GM12878 (cell line): ENCODE data around the gene CLEC6A. TPM values are rescaled to one million over a fixed set of nuclear protein-coding genes. Genes with fewer than 3 reads are reported as not detected.

Experiments
- ATAC-seq: fragments of 200-7000 bp; cut with Tn5 transposase; 3 replicates; pipeline ENCODE4 v1.9.1; 2020; ENCODE audit warnings: mild to moderate bottlenecking, moderate library complexity
- BruUV-seq: library from RNA; stranded (reverse); fragments of 400-500 nt; replicated peaks from 2 replicates; lab custom pipeline; 2021; lab: Mats Ljungman, UMichigan
- CTCF ChIA-PET: fragments of 300-600 bp; sonication (Branson Sonifier 250); formaldehyde crosslinking; extraction: SDS; loops from one replicate; lab custom pipeline; 2021; ENCODE audit warnings: inconsistent platforms; lab: Yijun Ruan, JAX
- POLR2A ChIA-PET: fragments of 350-600 bp; formaldehyde crosslinking; extraction: SDS; loops from one replicate; lab custom pipeline; 2021; ENCODE audit warnings: inconsistent platforms; lab: Charles Lee
- RAD21 ChIA-PET: fragments of 300-600 bp; sonication (Branson Sonifier 250); formaldehyde crosslinking; loops from one replicate; lab custom pipeline; 2023; ENCODE audit warnings: antibody characterized with exemption; ENCODE audit not compliant: unreplicated experiment; lab: Charles Lee
- SMC1A ChIA-PET: fragments of 300-600 bp; sonication (Branson Sonifier 250); formaldehyde crosslinking; loops from one replicate; lab custom pipeline; 2023; ENCODE audit not compliant: unreplicated experiment, uncharacterized antibody; lab: Charles Lee
- DNase-seq: peaks from one replicate; pipeline ENCODE4 v3.0.0-alpha.2; 2011; ENCODE audit warnings: low read depth, low spot score
- FAIRE-seq: peaks from 3 replicates; lab custom pipeline; 2011; peaks lifted over from hg19 to GRCh38; lab: Jason Lieb, UNC
- H2AFZ ChIP-seq: 2 replicates; pipeline ENCODE4 v1.6.0; 2011; ENCODE audit warnings: low read depth, low read length, control low read depth; ENCODE audit not compliant: control insufficient read depth
- H3K27ac ChIP-seq: 2 replicates; pipeline ENCODE4 v1.5.1; 2011; ENCODE audit warnings: control low read depth; ENCODE audit not compliant: control insufficient read depth, insufficient read depth
- H3K27me3 ChIP-seq, 2 experiments: replicated peaks in 1 of 2; 2 replicates each; pipeline versions ENCODE4 v1.6.0 to v1.6.1; 2011; ENCODE audit warnings: low read length in 1 of 2; ENCODE audit not compliant: control insufficient read depth in 2 of 2, insufficient read depth in 2 of 2
- H3K36me3 ChIP-seq, 2 experiments: 2 replicates each; pipeline ENCODE4 v1.5.1; 2011; ENCODE audit warnings: low read length in 1 of 2; ENCODE audit not compliant: control insufficient read depth in 2 of 2, insufficient read depth in 2 of 2
- H3K4me1 ChIP-seq: 2 replicates; pipeline ENCODE4 v1.6.1; 2011; ENCODE audit warnings: mild to moderate bottlenecking, low read length, moderate library complexity, mixed read lengths; ENCODE audit not compliant: control insufficient read depth, insufficient read depth
- H3K4me2 ChIP-seq: 2 replicates; pipeline ENCODE4 v1.6.0; 2011; ENCODE audit warnings: control low read depth; ENCODE audit not compliant: control insufficient read depth, insufficient read depth
- H3K4me3 ChIP-seq: fragments of 200-600 bp; sonication (generic); 2 replicates; pipeline ENCODE4 v1.5.1; 2016
- H3K79me2 ChIP-seq: 2 replicates; pipeline ENCODE4 v1.6.0; 2011; ENCODE audit warnings: low read length; ENCODE audit not compliant: control insufficient read depth, insufficient read depth
- H3K9ac ChIP-seq: 2 replicates; pipeline ENCODE4 v1.8.0; 2011; ENCODE audit warnings: low read length, control low read depth, mixed read lengths; ENCODE audit not compliant: control insufficient read depth, insufficient read depth
- H3K9me3 ChIP-seq: replicated peaks from 3 replicates; pipeline ENCODE4 v1.5.1; 2011; ENCODE audit warnings: mild to moderate bottlenecking, low read length; ENCODE audit not compliant: control insufficient read depth, insufficient read depth
- H4K20me1 ChIP-seq: 2 replicates; pipeline ENCODE4 v1.6.0; 2011; ENCODE audit not compliant: control insufficient read depth, insufficient read depth
- EP300 ChIP-seq, 2 experiments: fragments of 150-350 bp in 1 of 2; IDR thresholded peaks; 2 replicates each; pipeline ENCODE4 v1.6.1; 2011 to 2012; ENCODE audit warnings: low read depth in 2 of 2, low read length in 2 of 2, borderline replicate concordance in 1 of 2, improper control_type of control experiment in 1 of 2, inconsistent platforms in 1 of 2; ENCODE audit not compliant: control insufficient read depth in 1 of 2
- ETV6 ChIP-seq, 2 experiments: fragments of 450-650 bp in 1 of 2; IDR thresholded peaks in 1 of 2; conservative IDR thresholded peaks in 1 of 2; 2 replicates each; pipeline ENCODE4 v1.6.1; 2014; ENCODE audit warnings: antibody characterized with exemption in 1 of 2, borderline replicate concordance in 1 of 2, low read depth in 1 of 2, mild to moderate bottlenecking in 1 of 2, moderate library complexity in 1 of 2
- FOXK2 ChIP-seq: fragments of 450-650 bp; IDR thresholded peaks from 2 replicates; pipeline ENCODE4 v1.6.1; 2017; ENCODE audit warnings: mild to moderate bottlenecking, moderate library complexity
- IKZF2 ChIP-seq, 2 experiments: fragments of 450-650 bp; IDR thresholded peaks; 2 replicates each; pipeline ENCODE4 v1.6.1; 2017; ENCODE audit warnings: mild to moderate bottlenecking in 2 of 2, moderate library complexity in 2 of 2
- JUNB ChIP-seq: IDR thresholded peaks from 2 replicates; pipeline ENCODE4 v1.6.1; 2016; ENCODE audit warnings: antibody characterized with exemption, mild to moderate bottlenecking
- MEF2B ChIP-seq: fragments of 450-650 bp; IDR thresholded peaks from 2 replicates; pipeline ENCODE4 v1.6.1; 2018; ENCODE audit warnings: mild to moderate bottlenecking, moderate library complexity; ENCODE audit not compliant: partially characterized antibody, poor library complexity, severe bottlenecking
- RAD21 ChIP-seq: IDR thresholded peaks from 2 replicates; pipeline ENCODE4 v1.6.1; 2011; ENCODE audit warnings: mild to moderate bottlenecking, low read depth, low read length, moderate library complexity; ENCODE audit not compliant: insufficient read depth
- SP1 ChIP-seq: IDR thresholded peaks from one replicate; pipeline ENCODE4 v1.6.1; 2011; ENCODE audit warnings: low read depth, low read length
- WGBS: methylation state at CpG from one replicate; pipeline ENCODE4 v1.1.6; 2016; ENCODE audit warnings: low lambda C conversion rate; ENCODE audit not compliant: insufficient replicate concordance, insufficient coverage; ENCODE audit errors: missing lambda C conversion rate; 5-methylcytosine and 5-hydroxymethylcytosine counted together
- in situ Hi-C: fragments of 300-500 bp; cut with MboI; formaldehyde crosslinking; loops from 9 replicates; pipeline ENCODE4 v1.14.3; 2018; ENCODE audit warnings: mixed read lengths
- intact Hi-C: fragments of 100-400 bp; cut with micrococcal nuclease; formaldehyde crosslinking; loops from one replicate; pipeline ENCODE4 v1.14.2; 2022; ENCODE audit not compliant: unreplicated experiment
- polyA plus RNA-seq, 11 experiments: library from polyadenylated mRNA; depleted of rRNA in 4 of 11; unstranded in 6 of 11; stranded (reverse) in 5 of 11; fragments of >200 nt; fragmentation: Nextera tagmentation in 4 of 11; fragmentation: Illumina TruSeq in 1 of 11; extraction: Ambion mirVana in 4 of 11; extraction: Trizol in 1 of 11; gene quantifications; 1 replicate in 1 of 11; 2 replicates in 10 of 11; pipeline versions ENCODE4 v1.2.1 to v1.2.3, GENCODE V29; 2011 to 2016; ENCODE audit warnings: inconsistent platforms in 2 of 11, missing spikeins in 2 of 11, low read depth in 1 of 11
- total RNA-seq, 4 experiments: library from RNA; depleted of rRNA in 3 of 4; stranded (reverse); fragments of >200 nt in 3 of 4; fragmentation: Illumina TruSeq in 1 of 4; extraction: Trizol in 1 of 4; gene quantifications; 2 replicates each; pipeline versions ENCODE4 v1.2.1 to v1.2.3, GENCODE V29; 2013 to 2021
- TF ChIP-seq, protein P1 (sequence below): IDR thresholded peaks from 2 replicates; pipeline ENCODE4 v1.6.1; 2012; ENCODE audit warnings: improper control_type of control experiment, low read depth, low read length; ENCODE audit not compliant: insufficient replicate concordance
- TF ChIP-seq, protein P2 (sequence below): fragments of 450-650 bp; IDR thresholded peaks from 2 replicates; pipeline ENCODE4 v1.6.1; 2016; ENCODE audit warnings: mild to moderate bottlenecking, moderate library complexity, borderline replicate concordance

CLEC6A gene
- total and polyA plus RNA-seq, 10 of the 15 experiments (the other 5 are each of a cell fraction or from before 2014, with no cell fraction given) = not detected

DNA sequence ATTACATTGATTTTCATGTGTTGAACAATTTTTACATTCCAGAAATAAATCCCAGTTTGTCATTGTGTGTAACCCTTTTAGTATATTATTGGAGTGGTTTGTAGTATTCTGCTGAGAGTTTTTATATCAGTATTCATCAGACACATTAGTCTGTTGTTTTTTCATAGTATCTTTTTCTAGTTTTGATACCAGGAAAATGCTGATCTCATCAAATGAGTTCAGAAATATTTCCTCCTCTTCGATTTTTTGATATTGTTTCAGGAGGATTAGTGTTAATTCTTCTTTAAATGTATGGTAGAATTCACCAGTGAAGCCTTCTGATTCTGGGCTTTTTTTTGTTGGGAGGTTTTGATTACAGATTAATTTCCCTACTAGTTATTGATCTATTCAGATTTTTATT lies 15.3 kb downstream of the CLEC6A start:
- WGBS = 8% methylated on average over 1 of the region's 1 CpG
- no peaks in the 10 kb centered on the region for H3K36me3 ChIP-seq
- CTCF ChIA-PET = no interaction called here
- peaks cover 0 to 3% of the 10 kb centered on the region in 2 experiments; a peak in 1 of 4 replicates for H3K27me3 ChIP-seq
- H4K20me1 ChIP-seq = no peaks in the 10 kb centered on the region
- no peak for DNase-seq
- no peaks in the 10 kb centered on the region for H3K79me2 ChIP-seq
- no peak for ATAC-seq
- no peak overlapping the region for H3K4me3 ChIP-seq
- POLR2A ChIA-PET = no interaction called here
- no peak overlapping the region for H3K9ac ChIP-seq
- SMC1A ChIA-PET = no interaction called here
- TF ChIP-seq, protein P1, sequence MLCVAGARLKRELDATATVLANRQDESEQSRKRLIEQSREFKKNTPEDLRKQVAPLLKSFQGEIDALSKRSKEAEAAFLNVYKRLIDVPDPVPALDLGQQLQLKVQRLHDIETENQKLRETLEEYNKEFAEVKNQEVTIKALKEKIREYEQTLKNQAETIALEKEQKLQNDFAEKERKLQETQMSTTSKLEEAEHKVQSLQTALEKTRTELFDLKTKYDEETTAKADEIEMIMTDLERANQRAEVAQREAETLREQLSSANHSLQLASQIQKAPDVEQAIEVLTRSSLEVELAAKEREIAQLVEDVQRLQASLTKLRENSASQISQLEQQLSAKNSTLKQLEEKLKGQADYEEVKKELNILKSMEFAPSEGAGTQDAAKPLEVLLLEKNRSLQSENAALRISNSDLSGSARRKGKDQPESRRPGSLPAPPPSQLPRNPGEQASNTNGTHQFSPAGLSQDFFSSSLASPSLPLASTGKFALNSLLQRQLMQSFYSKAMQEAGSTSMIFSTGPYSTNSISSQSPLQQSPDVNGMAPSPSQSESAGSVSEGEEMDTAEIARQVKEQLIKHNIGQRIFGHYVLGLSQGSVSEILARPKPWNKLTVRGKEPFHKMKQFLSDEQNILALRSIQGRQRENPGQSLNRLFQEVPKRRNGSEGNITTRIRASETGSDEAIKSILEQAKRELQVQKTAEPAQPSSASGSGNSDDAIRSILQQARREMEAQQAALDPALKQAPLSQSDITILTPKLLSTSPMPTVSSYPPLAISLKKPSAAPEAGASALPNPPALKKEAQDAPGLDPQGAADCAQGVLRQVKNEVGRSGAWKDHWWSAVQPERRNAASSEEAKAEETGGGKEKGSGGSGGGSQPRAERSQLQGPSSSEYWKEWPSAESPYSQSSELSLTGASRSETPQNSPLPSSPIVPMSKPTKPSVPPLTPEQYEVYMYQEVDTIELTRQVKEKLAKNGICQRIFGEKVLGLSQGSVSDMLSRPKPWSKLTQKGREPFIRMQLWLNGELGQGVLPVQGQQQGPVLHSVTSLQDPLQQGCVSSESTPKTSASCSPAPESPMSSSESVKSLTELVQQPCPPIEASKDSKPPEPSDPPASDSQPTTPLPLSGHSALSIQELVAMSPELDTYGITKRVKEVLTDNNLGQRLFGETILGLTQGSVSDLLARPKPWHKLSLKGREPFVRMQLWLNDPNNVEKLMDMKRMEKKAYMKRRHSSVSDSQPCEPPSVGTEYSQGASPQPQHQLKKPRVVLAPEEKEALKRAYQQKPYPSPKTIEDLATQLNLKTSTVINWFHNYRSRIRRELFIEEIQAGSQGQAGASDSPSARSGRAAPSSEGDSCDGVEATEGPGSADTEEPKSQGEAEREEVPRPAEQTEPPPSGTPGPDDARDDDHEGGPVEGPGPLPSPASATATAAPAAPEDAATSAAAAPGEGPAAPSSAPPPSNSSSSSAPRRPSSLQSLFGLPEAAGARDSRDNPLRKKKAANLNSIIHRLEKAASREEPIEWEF = no peak
- TF ChIP-seq IKZF2 (IDR thresholded peaks at IDR 0.05) (no peak), MEF2B (no peak), EP300 (IDR thresholded peaks at IDR 0.05; ENCODE audit: borderline replicate concordance in 1 of 2, control insufficient read depth in 1 of 2, low read depth in 2 of 2, low read length in 2 of 2) (no peak), RAD21 (no peak), SP1 (no peak), ETV6 (conservative IDR thresholded peaks at IDR 0.05 in 1 of 2, IDR thresholded peaks at IDR 0.05 in 1 of 2; ENCODE audit: borderline replicate concordance in 1 of 2, low read depth in 1 of 2) (no peak), JUNB (no peak), FOXK2 (no peak)
- TF ChIP-seq, protein P2, sequence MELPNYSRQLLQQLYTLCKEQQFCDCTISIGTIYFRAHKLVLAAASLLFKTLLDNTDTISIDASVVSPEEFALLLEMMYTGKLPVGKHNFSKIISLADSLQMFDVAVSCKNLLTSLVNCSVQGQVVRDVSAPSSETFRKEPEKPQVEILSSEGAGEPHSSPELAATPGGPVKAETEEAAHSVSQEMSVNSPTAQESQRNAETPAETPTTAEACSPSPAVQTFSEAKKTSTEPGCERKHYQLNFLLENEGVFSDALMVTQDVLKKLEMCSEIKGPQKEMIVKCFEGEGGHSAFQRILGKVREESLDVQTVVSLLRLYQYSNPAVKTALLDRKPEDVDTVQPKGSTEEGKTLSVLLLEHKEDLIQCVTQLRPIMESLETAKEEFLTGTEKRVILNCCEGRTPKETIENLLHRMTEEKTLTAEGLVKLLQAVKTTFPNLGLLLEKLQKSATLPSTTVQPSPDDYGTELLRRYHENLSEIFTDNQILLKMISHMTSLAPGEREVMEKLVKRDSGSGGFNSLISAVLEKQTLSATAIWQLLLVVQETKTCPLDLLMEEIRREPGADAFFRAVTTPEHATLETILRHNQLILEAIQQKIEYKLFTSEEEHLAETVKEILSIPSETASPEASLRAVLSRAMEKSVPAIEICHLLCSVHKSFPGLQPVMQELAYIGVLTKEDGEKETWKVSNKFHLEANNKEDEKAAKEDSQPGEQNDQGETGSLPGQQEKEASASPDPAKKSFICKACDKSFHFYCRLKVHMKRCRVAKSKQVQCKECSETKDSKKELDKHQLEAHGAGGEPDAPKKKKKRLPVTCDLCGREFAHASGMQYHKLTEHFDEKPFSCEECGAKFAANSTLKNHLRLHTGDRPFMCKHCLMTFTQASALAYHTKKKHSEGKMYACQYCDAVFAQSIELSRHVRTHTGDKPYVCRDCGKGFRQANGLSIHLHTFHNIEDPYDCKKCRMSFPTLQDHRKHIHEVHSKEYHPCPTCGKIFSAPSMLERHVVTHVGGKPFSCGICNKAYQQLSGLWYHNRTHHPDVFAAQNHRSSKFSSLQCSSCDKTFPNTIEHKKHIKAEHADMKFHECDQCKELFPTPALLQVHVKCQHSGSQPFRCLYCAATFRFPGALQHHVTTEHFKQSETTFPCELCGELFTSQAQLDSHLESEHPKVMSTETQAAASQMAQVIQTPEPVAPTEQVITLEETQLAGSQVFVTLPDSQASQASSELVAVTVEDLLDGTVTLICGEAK = no peak
- RAD21 ChIA-PET = no interaction called here
- no peak overlapping the region for H2AFZ ChIP-seq
- no peak for FAIRE-seq
- no peaks in the 10 kb centered on the region; the same call in 2 of the 3 replicates for H3K9me3 ChIP-seq
- no TSS peak for BruUV-seq
- no peak overlapping the region for H3K4me2 ChIP-seq
- no peak overlapping the region for H3K27ac ChIP-seq
- in situ Hi-C loops (no loop called here), intact Hi-C loops (no loop called here)
- no peaks in the 10 kb centered on the region for H3K4me1 ChIP-seq
